Erythroblast (primary cell): ENCODE results near the gene ANLN.
"Not testable (repeated sequence)": the region's sequence is repeated elsewhere in the genome, so short reads cannot be mapped to it uniquely, and the experiment has no call there.

Experiments used
- GATA1 ChIP-seq: IDR thresholded peaks from 2 replicates; pipeline ENCODE4 v1.6.1; 2011; ENCODE audit warnings: low read depth, mild to moderate bottlenecking, control low read depth, low read length, moderate library complexity
- POLR2A ChIP-seq: IDR thresholded peaks from 2 replicates; pipeline ENCODE4 v1.6.1; 2011; ENCODE audit warnings: mild to moderate bottlenecking, low read length

- not testable (repeated sequence) for TF ChIP-seq POLR2A, GATA1
Observed at GRCh38 chr7:36497176-36497575, 107.5 kb downstream of the ANLN start.
